Thoracic aorta (tissue), 2 donors: ENCODE measurements around the gene RPL37. TPM values are rescaled to one million over a fixed set of nuclear protein-coding genes. Genes with fewer than 3 reads are reported as not detected.
A peak's percentile ranks its signal among the peaks of the same experiment; 100 is the strongest.

Experiments
- ATAC-seq: fragments of 150-250 bp; one replicate; pipeline ENCODE4 v1.8.0; 2017; ENCODE audit warnings: low read depth; ENCODE audit not compliant: insufficient number of reproducible peaks, low FRiP score
- DNase-seq: peaks from one replicate; pipeline ENCODE4 v3.0.0-alpha.2; 2020; ENCODE audit warnings: low spot score
- H3K27ac ChIP-seq, 2 donors: fragments of 200-600 bp; sonication (generic); 1 replicate in 1 of 2; 2 replicates in 1 of 2; pipeline ENCODE4 v1.5.1; 2016; ENCODE audit warnings: mild to moderate bottlenecking in 2 of 2, moderate library complexity in 2 of 2
- H3K27me3 ChIP-seq: fragments of 200-600 bp; sonication (generic); replicated peaks from 2 replicates; pipeline ENCODE4 v1.6.0; 2016; ENCODE audit warnings: mild to moderate bottlenecking; ENCODE audit not compliant: insufficient read depth
- H3K36me3 ChIP-seq: fragments of 200-600 bp; sonication (generic); one replicate; pipeline ENCODE4 v1.5.1; 2016
- H3K4me1 ChIP-seq, 2 donors: fragments of 200-600 bp; sonication (generic); 1 replicate in 1 of 2; 2 replicates in 1 of 2; pipeline versions ENCODE4 v1.5.1 to v1.6.0; 2016; ENCODE audit warnings: low read depth in 2 of 2, mild to moderate bottlenecking in 1 of 2; ENCODE audit not compliant: control insufficient read depth in 1 of 2
- H3K4me3 ChIP-seq: fragments of 200-600 bp; sonication (generic); 2 replicates; pipeline ENCODE4 v1.5.1; 2016; ENCODE audit warnings: mild to moderate bottlenecking
- H3K9me3 ChIP-seq: fragments of 200-600 bp; sonication (generic); 2 replicates; pipeline ENCODE4 v1.5.1; 2016
- CTCF ChIP-seq: fragments of 200-600 bp; sonication (generic); IDR thresholded peaks from one replicate; pipeline ENCODE4 v1.5.1; 2019; ENCODE audit warnings: antibody characterized with exemption
- total RNA-seq, 2 donors: library from RNA; depleted of rRNA; stranded (reverse); fragments of >200 nt; gene quantifications; one replicate each; pipeline versions ENCODE4 v1.1.0 to v1.2.3, GENCODE V29; 2016

Gene RPL37
- total RNA-seq, 2 donors from 2014 or later, result 26.1 to 45.4 TPM

- DNase-seq (no peak), ATAC-seq (no peak)
- Histone ChIP-seq H3K9me3 (no peaks in the 10 kb centered on the region), H3K4me1 (no peaks in the 10 kb centered on the region), H3K36me3 (no peaks in the 10 kb centered on the region), H3K27ac (no peak overlapping the region), H3K27me3 (no peaks in the 10 kb centered on the region), H3K4me3 (no peak overlapping the region)
- no peak for TF ChIP-seq CTCF
Measured at GRCh38 chr5:40813698-40814281, 21.2 kb downstream of the RPL37 start.

- no peak overlapping the region for H3K4me3 ChIP-seq
- no peak for TF ChIP-seq CTCF
- DNase-seq (no peak), ATAC-seq (no peak)
- H3K27me3 ChIP-seq, result no peaks in the 10 kb centered on the region
- H3K36me3 ChIP-seq, result no peaks in the 10 kb centered on the region
- H3K27ac ChIP-seq, result no peak overlapping the region
- H3K9me3 ChIP-seq, result no peaks in the 10 kb centered on the region
- no peaks in the 10 kb centered on the region for H3K4me1 ChIP-seq
Measured at GRCh38 chr5:40812125-40812524, 22.9 kb downstream of the RPL37 start.

GRCh38 chr5:40801771-40802562 lies 33.1 kb downstream of the RPL37 start:
- no peak for ATAC-seq
- H3K4me3 ChIP-seq, result no peak overlapping the region
- peaks cover 12 to 14% of the 10 kb centered on the region in 2 donors for H3K4me1 ChIP-seq
- H3K36me3 ChIP-seq, result no peaks in the 10 kb centered on the region
- no peaks in the 10 kb centered on the region for H3K27me3 ChIP-seq
- no peak for TF ChIP-seq CTCF
- H3K27ac ChIP-seq, result no peak overlapping the region
- DNase-seq, result no peak
- no peaks in the 10 kb centered on the region for H3K9me3 ChIP-seq

- Histone ChIP-seq H3K36me3 (no peaks in the 10 kb centered on the region), H3K4me1 (peaks cover 27 to 32% of the 10 kb centered on the region in 2 donors), H3K4me3 (peak overlapping the region; percentile 83), H3K27ac (no peak overlapping the region), H3K27me3 (no peaks in the 10 kb centered on the region), H3K9me3 (no peaks in the 10 kb centered on the region)
- ATAC-seq, result no peak
- no peak for DNase-seq
- no peak for TF ChIP-seq CTCF
Measured at GRCh38 chr5:40799258-40799657, 35.8 kb downstream of the RPL37 start.

- Histone ChIP-seq H3K27me3 (no peaks in the 10 kb centered on the region), H3K4me1 (peaks cover 27 to 32% of the 10 kb centered on the region in 2 donors), H3K9me3 (no peaks in the 10 kb centered on the region), H3K4me3 (peak overlapping the region; percentile 83), H3K36me3 (no peaks in the 10 kb centered on the region), H3K27ac (peak overlapping the region; percentile 88 to 94)
- DNase-seq, result no peak
- TF ChIP-seq CTCF, result no peak
- ATAC-seq, result no peak
Measured at GRCh38 chr5:40798801-40799210, 36.2 kb downstream of the RPL37 start.
